DMS153 (cell line): ENCODE results near the gene CC2D2A.

ENCODE experiments used
- DNase-seq: peaks from one replicate; lab custom pipeline; 2025; lab: John Stamatoyannopoulos, UW

The CC2D2A gene

DNA sequence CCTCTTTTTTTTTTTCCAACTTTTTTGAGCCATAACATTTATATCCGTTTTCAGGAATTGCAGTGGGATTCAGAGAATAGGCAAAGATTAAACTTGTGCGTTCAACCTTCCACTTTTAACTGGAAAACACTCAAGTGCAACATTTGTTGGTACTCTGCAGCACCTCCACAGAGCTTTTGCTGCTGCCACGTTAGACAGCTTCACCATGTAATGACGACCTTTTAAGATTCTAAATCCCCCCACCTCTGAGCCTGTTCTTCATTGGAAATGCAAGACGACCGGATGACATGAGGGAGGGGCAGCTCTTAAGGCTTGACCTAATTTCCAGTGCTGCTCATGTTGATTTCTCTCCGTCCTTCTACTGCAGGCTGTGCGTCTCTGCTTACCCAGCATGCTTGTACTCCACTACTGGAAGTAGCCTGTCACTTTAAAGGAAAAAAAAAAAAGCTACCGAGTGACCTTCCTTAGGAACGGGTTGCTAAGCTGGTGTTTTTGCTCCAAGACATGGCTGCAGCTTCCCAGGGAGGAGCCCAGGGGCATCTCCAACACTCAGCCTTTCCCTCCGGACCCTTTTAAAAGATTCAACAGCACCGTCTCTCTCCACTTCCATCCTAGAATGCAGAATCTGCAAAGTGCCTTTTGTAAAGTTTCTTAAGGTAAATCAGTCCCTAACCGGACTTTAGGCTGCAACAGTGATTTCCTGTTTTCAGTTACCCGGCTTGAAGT is at the start of gene CC2D2A:
Gene CC2D2A (plus strand): TSS at position 481 of the 726 bp plus-strand sequence. CDS start 6,051 bp downstream, outside the sequence.
- DNase-seq = peak; percentile 3

DNA sequence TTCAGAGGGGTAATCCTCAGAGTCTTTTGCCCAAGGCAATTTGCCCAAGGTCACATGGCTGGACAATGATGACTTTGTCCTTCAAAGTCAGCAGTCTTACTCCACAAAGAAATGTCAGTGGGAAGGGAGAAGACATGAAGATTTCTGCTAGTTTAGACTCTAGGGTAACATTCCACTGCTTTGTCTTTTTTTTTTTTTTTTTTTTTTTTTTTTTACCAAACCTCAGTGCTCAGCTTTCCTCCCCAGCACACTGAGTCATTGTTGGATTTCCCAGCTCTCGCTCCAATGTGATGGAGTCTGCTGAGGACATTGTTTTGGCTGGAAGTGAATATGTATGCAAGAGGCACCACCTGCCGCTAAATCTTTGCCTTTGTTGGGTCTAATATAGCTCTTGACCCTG is 49.0 kb upstream of the CC2D2A start:
- no peak for DNase-seq

DNA sequence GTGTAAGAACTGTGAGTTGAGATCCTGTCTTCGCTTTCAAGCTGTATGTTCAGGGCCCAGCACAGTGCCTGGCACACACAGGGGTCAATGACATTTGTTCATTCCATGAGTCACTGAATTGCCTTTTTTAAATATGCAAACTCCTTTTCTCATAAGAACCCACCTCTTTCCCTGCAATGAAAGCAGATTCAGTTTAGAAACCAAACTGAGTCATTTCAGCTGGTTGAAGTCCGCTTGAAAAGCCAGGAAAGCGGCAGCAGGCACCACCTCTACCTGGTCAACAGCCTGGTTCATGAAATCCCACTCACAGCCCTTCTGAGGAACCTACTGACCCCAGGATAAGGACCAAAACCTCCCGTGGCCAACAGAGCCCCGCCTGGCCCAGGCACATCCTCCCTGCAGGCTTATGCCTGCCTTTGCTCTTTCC is 46.4 kb upstream of the CC2D2A start:
- DNase-seq = no peak

DNA sequence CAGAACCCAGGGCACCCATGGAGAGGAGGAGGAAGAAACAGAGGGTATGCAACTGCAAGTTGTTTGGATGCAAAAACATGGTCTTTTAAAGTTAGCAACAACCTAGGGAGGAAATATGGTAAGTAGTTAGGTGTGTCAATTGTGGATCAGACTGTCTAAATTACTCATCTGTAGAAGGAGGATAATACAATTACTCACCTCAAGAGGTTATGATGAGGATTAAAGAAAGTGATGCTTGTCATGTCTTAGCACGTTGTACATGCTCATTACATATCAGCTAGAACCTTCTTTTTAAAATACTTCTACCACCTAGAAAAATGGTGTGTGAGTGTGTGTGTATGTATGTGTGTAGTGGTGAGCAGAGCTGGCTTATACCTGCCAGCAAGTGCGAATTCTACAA is 44.2 kb upstream of the CC2D2A start:
- no peak for DNase-seq

DNA sequence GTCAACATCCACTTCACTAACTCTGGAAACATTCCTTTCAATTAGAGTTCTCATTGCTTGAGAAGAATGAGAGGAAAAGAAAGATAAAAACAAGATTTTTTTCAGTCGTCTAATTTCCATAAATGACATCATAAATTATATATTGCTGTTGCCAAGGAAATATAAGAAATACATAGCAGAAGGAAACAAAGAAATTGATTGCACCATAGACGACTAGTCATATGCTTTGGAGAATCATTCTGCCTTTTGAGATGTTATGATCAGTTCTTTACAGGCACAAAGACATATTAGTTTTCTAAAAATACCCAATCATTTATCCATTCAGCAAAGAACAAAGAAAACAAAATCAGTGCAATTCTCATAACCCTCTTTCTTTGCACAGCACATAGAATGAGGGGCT is 42.5 kb upstream of the CC2D2A start:
- no peak for DNase-seq

DNA sequence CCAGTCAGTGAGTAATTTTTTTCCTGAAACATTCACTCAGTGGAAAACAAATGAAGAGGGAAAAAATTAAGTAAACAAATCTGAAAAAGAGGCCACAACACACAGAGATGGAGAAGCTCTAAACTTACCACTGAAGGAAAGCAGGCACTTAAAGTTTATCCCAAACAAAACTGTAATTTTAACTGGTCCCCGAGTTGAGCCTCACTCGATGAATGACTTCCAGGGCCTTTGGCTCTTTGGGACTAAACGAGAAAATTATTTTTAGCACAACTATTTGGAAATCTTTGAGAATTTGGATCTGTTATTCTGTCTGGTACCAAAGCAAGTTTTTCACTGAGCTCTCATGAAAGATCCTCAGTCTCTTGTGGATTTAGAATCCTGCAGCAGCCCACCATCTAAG is 42.0 kb upstream of the CC2D2A start, which contains the start of gene C1QTNF7:
Gene C1QTNF7 (plus strand): TSS at position 333 of the 400 bp plus-strand sequence. CDS start 7,711 bp downstream, outside the sequence.
- DNase-seq = no peak

DNA sequence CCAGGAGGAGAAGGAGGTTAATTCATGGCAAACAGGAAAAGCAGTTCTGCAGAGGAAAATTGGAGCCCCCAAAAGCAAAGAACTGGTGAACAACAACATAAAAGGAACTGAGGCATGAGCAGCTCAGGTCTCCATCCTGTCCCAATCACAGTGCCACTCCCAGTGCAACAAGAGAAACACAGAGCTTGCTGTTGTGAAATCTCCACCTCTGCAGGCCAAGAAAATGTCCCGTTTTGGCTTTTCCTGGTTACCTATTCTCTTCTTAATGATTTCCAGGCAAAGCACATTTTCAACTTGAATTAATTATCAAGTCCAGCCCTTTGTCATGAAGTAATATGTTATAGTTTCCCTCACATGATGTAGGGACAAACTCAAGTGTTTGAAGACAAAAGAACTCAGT is 41.1 kb upstream of the CC2D2A start:
- no peak for DNase-seq

DNA sequence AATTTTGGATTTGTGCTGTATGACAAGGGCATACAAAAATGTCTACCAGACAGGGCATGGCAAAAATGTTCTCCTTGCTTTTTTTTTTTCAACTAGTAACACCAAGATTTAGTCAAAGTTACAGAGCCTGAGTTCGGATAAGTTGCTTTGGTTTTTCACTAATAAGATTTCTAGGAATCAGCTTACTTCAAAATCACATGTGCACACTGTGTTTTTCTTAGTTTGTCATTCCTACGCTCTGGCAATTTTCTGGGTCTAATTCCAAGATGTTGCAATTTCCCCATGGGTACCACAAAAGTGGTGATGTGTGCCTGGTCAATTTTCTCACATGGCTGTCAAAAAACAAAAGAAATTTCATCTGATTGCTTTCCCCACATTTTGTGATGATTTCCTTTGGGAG is 35.6 kb upstream of the CC2D2A start:
- no peak for DNase-seq

DNA sequence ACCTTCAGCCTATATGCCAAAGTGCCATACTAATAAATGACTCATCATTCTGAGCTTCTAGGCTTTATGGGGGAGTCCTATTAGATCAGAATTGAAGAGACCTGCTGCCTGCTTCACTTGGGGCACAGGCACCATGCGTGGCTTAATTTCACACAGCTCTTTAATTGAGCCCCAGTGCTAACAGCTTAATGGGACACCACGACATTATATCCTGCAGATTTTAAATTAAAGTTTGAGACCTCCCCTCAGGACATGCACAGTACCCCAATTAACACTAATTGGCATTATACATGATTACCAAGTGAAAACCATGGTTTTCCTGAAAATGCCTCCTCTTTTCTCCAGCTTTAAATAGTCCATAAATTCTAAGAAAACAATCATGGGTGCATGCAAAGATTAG is 35.0 kb upstream of the CC2D2A start:
- no peak for DNase-seq

DNA sequence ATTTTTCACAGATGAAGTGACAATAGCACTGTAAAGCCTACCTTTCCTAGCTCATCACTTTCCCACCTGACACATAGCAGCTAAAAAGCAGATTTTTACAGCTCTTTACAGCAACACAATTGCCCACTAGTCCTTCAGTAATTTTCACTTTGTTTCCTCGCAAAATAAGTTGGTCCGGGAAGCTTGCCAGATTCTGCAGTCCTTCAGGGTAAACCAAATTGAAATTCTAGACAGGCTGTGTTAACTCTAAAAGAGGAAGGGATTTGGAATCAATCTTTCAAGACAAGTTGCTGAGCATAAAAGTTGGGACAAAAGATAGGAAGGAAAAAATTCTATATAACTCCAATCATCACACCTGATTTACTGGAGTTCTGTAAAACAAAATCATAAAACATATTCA is 33.2 kb upstream of the CC2D2A start:
- DNase-seq = no peak

DNA sequence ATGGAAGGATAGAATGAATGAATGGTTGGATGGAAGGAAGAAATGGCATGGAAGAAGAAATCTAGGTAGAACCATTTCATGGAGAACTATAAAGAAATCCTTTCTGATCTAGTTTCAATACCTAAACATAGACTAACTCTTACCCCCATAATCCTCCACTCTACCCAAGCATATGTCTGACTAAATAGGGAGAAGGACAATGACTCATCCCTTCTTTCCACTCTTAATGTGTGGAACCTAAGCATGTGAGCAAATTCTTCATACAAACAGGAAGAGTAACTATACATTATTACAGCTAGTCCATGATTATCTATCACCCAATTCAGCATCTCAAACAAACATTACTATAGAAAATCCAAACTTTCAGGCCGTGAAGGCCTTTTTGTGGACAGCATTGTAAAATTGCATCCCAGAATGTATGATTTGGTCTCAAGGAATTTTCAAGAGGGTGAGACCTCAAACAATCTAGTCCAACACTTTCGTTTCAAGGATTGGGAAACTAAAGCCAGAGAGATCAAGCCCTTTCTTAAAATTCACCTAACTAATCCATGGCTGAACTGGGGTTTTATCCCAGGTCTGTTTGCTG is 30.6 kb upstream of the CC2D2A start:
- DNase-seq = no peak

DNA sequence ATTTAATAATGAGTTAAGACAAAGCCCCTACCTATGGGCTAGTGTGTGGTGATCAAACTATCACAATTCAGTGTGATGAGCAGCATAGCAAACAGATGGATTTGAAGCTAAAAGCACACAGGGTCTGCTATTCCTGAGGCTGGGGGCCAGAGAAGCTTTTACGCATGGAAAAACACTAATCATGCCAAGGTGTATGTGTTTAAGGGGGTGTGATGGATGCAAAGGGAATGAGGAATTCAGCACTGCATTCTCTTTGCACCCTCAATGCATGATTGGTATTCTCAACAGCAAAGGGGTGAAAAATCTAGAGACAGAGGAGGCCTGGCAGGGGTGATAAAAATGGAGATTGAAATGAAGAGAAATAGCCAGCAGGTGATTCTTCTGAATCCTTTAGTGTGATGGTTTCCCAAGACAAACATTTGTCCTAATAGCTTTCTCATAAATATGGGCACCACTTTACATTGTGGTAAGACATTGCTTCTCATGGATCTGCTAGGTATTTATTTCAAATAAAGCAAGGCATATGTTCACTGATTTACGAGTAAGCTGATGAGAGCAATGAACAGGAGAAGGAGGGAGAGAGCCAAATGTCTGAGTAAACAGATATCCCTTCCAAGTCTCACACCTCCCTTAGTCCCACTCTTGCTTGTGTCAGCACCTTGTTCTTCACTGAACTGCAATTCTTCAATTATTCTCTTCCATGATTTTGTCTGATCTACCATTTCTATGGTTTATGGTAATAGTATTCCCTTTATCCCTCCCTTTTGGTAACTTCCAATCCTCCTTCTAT is 26.1 kb upstream of the CC2D2A start:
- DNase-seq = no peak

DNA sequence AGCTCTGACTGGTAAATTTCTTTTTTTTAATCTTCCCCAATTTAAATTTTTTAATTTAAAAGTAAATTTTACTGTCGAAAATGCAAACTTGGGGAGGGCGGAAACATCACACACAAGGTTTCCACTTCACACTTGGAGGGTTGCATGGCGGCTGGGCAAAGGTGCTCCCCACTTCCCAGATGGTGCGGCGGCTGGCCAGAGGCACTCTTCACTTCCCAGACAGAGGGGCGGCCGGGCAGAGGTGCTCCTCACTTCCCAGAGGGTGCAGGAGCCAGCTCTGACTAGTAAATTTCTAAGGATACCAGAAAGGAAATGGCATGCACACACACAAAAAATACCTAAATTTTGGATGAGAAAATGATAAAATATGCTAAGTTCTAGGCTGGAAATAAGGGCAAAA is 25.4 kb upstream of the CC2D2A start:
- DNase-seq = no peak

DNA sequence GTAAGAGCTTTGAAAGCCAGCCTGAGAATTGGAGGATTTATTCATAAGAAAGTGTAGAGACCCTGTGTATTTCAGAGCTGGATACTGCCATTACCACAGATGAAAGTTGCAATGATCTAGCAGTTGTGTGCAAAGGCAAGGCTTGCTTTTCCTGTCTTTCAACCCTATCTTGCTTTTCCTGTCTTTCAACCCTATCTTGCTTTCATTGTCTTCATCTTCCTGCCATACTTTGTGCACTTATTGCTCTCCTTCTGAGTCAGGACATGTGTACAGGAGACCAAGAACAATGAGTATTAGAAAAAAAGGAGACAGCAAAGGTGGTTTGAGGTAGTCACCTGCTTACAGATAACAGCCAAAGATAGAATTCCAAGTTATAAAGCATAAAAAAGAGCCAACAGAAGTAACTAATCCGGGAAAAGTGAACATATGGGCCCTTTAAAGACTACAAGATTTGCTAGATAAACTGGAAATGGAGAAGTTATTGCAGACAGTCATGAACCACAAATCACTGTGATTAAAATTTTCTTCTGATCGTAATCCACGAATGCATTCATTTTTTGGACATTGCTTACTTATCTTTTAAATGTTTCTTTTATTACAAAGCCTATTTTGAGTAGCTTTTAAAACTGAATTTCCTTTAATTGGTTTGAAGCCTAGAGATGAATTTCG is 24.7 kb upstream of the CC2D2A start:
- DNase-seq = no peak

DNA sequence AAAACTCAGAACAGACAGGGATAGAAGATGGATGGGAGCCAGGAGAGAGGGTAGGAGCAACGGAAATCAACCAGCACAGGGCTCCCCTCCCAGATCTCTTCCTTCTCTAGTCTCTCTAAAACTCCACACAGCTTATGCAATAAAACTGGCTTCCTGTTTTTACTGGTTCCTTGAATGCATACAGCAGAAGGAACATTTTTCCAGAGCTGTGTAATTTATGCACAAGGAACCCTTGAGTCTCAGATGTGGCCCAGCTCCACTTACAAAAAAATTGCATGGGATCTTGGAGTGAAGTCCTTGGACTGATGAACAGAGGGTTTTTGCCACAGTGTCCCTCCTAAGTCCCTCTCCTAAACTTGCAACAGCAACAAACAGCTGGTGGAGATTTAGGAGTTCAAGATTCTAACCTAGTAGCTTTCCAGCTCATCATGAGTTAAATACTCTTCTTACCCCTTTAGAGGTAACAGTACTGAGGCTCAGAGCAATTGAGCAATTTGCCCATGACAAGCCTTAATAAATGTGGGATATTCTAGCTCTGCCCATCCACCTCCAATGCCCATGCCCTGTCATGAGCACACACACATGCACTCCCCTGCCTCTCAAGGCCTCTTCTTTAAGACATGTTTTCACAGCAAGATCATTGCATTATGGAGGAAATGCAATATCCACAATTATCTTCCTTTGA is 18.4 kb upstream of the CC2D2A start:
- DNase-seq = no peak

DNA sequence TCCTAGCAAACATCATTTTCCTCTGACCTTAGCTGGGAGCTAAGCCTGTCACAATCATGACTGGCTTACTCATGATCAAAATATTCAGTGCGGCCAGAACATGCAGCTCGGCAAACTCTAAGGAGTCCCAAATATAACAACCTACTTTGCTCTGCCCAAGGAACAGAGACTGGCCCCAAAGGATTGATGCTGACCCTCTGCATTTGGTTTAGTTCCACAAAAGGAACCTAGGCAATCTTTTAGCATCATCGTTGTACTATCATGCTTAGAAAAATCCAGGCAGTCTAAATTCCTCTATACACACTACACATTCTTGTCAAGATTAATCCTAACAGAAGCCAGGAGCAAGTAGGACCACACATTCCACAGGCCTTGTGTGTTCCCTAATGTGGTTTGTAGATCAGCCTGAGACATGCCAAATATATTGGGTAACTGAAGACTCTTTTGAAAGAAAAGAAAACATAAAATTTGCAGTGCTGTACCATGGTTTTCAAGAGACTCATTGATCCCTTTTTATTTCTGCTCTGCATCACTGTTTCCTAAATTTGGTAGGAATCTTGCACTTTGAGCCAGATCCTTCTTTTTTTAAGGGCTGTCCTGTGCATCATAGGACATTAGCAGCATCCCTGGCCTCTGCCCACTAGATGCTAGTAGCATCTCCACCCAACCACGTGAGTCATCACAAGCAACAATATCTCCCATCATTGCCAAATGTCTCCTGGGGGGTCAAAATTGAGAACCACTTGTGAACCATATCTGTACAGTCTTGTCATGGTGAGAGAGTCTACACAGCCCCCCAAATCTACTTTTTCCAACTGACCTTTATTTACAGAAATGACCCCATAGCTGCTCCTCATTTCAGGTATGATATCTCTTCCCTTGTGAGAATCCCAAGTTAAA is 17.6 kb upstream of the CC2D2A start:
- no peak for DNase-seq

DNA sequence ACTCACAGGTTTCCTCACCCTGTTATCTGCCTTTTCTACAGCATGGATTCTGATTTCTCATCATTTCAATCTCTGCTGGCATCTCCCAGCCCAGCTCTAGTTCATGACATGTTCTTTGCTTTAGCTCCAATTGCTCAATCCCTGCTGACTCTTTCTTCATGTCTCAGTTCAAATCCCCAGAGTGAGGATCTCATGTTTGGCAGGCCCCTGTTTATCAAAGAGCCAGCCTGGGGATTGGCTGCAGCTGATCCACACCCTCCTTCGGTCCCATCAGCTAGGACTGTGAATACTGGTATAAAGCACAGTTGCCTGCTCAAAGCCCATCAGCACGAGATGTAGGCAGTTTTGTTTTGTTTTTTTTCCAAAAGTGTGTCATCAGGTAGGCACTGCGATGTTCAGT is 14.4 kb upstream of the CC2D2A start:
- no peak for DNase-seq

DNA sequence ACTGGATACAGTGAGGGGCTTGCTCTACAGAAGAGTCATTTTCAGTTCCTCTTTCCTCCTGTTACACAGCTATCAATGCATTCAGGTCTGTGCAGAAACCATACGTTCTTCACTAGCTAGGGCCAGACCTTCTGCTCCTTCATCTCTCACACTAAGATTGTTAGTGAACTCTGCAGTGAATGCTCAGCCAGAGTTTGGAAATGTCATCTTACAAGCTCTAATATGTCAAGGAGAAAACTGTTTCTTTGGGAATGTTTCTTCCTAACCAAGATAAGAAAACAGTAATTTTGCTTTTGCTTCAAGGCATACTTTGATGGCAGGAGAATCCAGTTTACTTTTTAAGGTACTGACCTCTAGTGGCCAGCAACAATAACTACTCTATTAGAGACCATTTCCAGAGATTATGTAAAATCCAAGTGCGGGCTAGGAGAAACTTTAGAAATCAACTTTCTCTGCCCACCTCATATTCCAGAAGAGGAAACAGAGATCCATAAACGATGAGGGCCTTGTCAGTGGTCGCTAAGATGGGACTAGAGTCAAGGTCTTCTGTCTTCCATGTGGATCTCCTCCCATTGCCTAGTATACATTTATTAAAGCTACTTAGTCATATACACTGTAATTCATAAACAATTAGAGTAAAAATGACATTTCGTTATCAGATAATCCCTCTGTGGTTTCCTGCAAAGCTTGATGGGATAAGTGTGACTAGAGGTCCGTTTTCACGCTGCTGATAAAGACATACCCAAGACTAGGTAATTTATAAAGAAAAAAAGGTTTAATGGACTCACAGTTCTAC is 12.1 kb upstream of the CC2D2A start:
- no peak for DNase-seq

DNA sequence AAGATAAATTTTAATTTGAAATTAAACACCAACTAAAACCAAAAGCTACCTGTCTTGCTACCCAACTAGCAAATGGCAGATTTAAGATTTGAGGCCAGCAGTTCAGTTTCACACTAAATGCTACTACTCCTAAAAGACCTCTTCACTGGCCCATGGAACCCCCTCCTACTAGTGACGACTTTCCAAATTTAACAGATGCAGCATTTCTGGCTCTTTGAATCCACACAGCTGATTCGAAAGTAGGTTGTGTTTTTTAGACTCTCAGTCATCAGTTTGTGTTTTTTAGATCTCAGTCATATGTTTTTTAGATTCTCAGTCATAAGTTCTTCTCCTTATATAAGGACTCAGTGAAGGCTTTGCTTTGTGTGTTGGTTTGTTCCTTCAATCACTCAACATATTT is 11.1 kb upstream of the CC2D2A start:
- no peak for DNase-seq

DNA sequence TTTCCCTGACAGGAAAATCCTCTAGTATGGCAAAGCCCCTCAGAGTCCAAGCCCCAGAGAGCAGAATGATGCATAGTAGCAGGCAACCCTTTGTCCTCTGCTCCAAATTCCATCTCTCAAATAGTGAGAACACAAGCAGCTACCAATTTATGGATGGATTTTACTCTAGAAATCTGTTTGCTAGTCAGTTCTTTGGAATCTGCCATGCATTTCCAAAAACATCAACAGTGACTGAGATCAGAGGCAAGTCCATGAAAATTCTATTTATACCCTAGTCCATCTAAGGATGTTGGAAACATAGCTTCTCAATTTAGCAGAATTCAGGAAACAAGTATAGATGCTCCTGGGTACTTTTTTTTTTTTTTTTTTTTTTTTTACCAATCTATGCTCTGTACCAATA is 10.0 kb upstream of the CC2D2A start:
- DNase-seq = no peak
